A549 treated with Hydrocortisone at 1 μM for 4 hours (cell line): ENCODE data around the gene GPRC5A. TPM values are rescaled to one million over a fixed set of nuclear protein-coding genes. Genes with fewer than 3 reads are reported as not detected.

Experiments
- total RNA-seq: library from RNA; stranded (reverse); fragments of 200-300 nt; extraction: Qiagen RNA extraction; gene quantifications from 5 replicates; pipeline ENCODE4 v1.2.3, GENCODE V29; 2022

GPRC5A gene
- total RNA-seq = 230 to 315 TPM (median 290 TPM) in 5 replicates

GRCh38 chr12:12891080-12891880, at the start of gene GPRC5A:
TSS of gene GPRC5A (plus strand) at chr12:12891562. CDS start at chr12:12908250, 16,688 bp downstream.

GRCh38 chr12:12952036-12952435, 60.7 kb downstream of the GPRC5A start, which contains the start of gene GPRC5D:
TSS of gene GPRC5D (minus strand) at chr12:12952170. CDS start at chr12:12950384, 1,786 bp downstream.

Other genes starting within 250 kb of the GPRC5A start
- 0.70 to 1.0 TPM (median 0.90 TPM) in 5 replicates for gene GPR19, start 195.4 kb upstream of the GPRC5A start, total RNA-seq
- gene CDKN1B, start 174.2 kb upstream of the GPRC5A start, total RNA-seq = 14.5 to 17.5 TPM (median 15.9 TPM) in 5 replicates
- gene APOLD1, start 105.9 kb upstream of the GPRC5A start, total RNA-seq = 0.21 to 0.43 TPM (median 0.30 TPM) in 5 replicates
- gene DDX47, start 78.2 kb upstream of the GPRC5A start, total RNA-seq = 74.8 to 98.7 TPM (median 79.8 TPM) in 5 replicates
- not detected in 5 replicates for gene GPRC5D, start 60.6 kb downstream of the GPRC5A start, total RNA-seq
- 49.8 to 57.1 TPM (median 55.2 TPM) in 5 replicates for gene HEBP1, start 108.7 kb downstream of the GPRC5A start, total RNA-seq
- gene FAM234B, start 152.8 kb downstream of the GPRC5A start, total RNA-seq = 3.4 to 4.7 TPM (median 4.5 TPM) in 5 replicates
- 0.39 to 1.0 TPM (median 0.62 TPM) in 5 replicates for gene GSG1, start 212.1 kb downstream of the GPRC5A start, total RNA-seq